Measurements from ENCODE around the gene XKR8. TPM values are rescaled to one million over a fixed set of nuclear protein-coding genes. Genes with fewer than 3 reads are reported as not detected.

XKR8 gene
- total RNA-seq, 1 experiment from 2014 or later = 17.2 TPM

- no peaks in the 10 kb centered on the region for H3K27me3 Mint-ChIP-seq (ENCODE audit: low read depth)
- Histone ChIP-seq H4K8ac (replicated peaks; ENCODE audit: insufficient read length, low read depth, low read length) (no peak overlapping the region), H3K79me2 (ENCODE audit: insufficient read depth, low read length) (no peaks in the 10 kb centered on the region), H3K27ac (ENCODE audit: insufficient read length, low read depth, low read length) (no peak overlapping the region), H4K20me1 (ENCODE audit: control insufficient read depth, insufficient read depth, insufficient read length) (no peaks in the 10 kb centered on the region), H3K9me3 (ENCODE audit: control insufficient read depth, low read depth, low read length) (no peaks in the 10 kb centered on the region), H3K18ac (ENCODE audit: insufficient read length, low read depth, low read length) (no peak overlapping the region), H2BK120ac (ENCODE audit: low read depth, low read length, poor library complexity, severe bottlenecking) (no peak overlapping the region), H4K91ac (ENCODE audit: insufficient read length, low read depth, low read length) (no peak overlapping the region), H3K79me1 (ENCODE audit: insufficient read depth, low read depth, low read length, poor library complexity, severe bottlenecking) (no peaks in the 10 kb centered on the region), H2BK12ac (ENCODE audit: insufficient read length, low read depth, low read length) (no peak overlapping the region), H3K14ac (ENCODE audit: insufficient read depth, low read length) (no peak overlapping the region), H3T11ph (ENCODE audit: low read length) (no peak overlapping the region), H3K23ac (ENCODE audit: insufficient read length, low read depth, low read length) (no peak overlapping the region), H3K4me2 (ENCODE audit: insufficient read depth, insufficient read length, low read length) (no peak overlapping the region), H2AFZ (ENCODE audit: low read length) (no peak overlapping the region), H2BK5ac (ENCODE audit: insufficient read length, low read length) (no peak overlapping the region), H3K23me2 (ENCODE audit: insufficient read length, low read depth, low read length, poor library complexity, severe bottlenecking) (no peaks in the 10 kb centered on the region), H2AK5ac (ENCODE audit: insufficient read length, low read length) (no peak overlapping the region), H3K9ac (ENCODE audit: extremely low read depth, insufficient read length, low read length) (no peak overlapping the region), H3K4ac (ENCODE audit: low read depth, low read length) (no peak overlapping the region), H4K5ac (ENCODE audit: insufficient read length, low read depth, low read length) (no peak overlapping the region), H3K4me1 (ENCODE audit: insufficient read depth, low read length) (no peaks in the 10 kb centered on the region), H2BK20ac (ENCODE audit: low read depth, low read length, poor library complexity, severe bottlenecking) (no peak overlapping the region), H3K27me3 (ENCODE audit: insufficient read depth, low read length) (no peaks in the 10 kb centered on the region), H2BK15ac (ENCODE audit: low read depth, low read length) (no peak overlapping the region), H3K56ac (ENCODE audit: insufficient read length, low read depth, low read length) (no peak overlapping the region)
- H3K27ac Mint-ChIP-seq = no peak overlapping the region
- WGBS (ENCODE audit: extremely low coverage, insufficient read length, low lambda C conversion rate) = no CpG with 5 or more reads among the region's 3 CpGs
- no peak for TF ChIP-seq CTCF (conservative IDR thresholded peaks at IDR 0.05)
- peaks cover 18 to 80% (median 68%) of the 10 kb centered on the region in 3 experiments; a peak in 6 of 7 replicates for H3K36me3 Mint-ChIP-seq (ENCODE audit: insufficient read depth in 1 of 3, low read depth in 3 of 3)
- no peak for DNase-seq
- no peaks in the 10 kb centered on the region for H3K4me1 Mint-ChIP-seq
- H3K9me3 Mint-ChIP-seq = no peaks in the 10 kb centered on the region; a peak in 1 of 5 replicates
- no peak overlapping the region for H3K4me3 Mint-ChIP-seq
Observed at GRCh38 chr1:27952147-27952546, 7.6 kb upstream of the XKR8 start.
